Measurements from ENCODE around the gene CLIC4.
"Not testable (repeated sequence)": the region's sequence is repeated elsewhere in the genome, so short reads cannot be mapped to it uniquely, and the experiment has no call there.

Gene CLIC4

GRCh38 chr1:24717887-24718650, 27.2 kb upstream of the CLIC4 start:
- DNase-seq (ENCODE audit: low read depth in 1 of 2, low spot score in 1 of 2): no peak

DNA sequence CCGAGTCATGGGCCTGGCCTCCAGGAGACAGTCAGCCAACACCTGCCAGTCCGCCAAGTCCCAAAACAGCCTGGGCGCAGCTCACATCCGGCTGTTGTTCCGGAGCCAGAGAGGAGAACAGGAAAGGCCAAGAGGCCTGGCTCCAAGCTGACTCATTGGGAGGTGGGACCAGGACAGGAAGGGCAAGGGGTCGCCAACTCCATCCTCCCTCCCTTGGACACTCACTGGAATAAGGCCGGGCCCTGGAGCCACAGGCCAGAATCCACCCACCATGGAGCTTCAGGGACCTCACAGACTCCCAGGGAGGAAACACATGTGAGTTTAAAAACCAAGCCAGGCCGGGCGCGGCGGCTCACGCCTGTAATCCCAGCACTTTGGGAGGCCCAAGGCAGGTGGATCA, 25.1 kb upstream of the CLIC4 start:
- DNase-seq (ENCODE audit: low read depth in 1 of 2, low spot score in 1 of 2): no peak

GRCh38 chr1:24721533-24721932, 23.7 kb upstream of the CLIC4 start:
- DNase-seq (ENCODE audit: low read depth in 1 of 2, low spot score in 1 of 2): no peak

DNA sequence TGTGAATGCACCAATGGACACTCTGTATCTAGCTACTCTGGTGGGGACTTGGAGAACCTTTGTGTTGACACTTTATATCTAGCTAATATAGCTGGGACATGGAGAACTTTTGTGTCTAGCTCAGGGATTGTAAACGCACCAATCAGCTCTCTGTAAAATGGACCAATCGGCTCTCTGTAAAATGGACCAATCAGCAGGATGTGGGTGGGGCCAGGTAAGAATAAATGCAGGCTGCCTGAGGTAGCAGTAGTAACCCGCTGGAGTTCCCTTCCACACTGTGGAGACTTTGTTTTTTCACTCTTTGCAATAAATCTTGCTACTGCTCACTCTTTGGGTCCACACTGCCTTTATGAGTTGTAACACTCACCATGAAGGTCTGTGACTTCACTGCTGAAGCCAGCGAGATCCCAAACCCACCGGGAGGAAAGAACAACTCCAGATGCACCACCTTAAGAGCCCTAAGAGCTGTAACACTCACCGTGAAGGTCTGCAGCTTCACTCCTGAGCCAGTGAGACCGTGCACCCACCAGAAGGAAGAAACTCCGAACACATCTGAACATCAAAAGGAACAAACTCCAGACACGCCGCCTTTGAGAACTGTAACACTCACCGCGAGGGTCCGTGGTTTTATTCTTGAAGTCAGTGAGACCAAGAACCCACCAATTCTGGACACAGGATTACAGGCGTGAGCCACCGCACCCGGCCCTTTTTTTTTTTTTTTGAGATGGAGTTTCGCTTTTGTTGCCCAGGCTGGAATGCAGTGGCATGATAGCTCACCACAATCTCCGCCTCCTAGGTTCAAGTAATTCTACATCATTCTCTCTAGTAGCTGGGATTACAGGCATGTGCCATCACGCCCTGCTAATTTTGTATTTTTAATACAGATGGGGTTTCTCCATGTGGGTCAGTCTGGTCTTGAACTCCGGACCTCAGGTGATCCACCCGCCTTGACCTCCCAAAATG, 22.9 kb upstream of the CLIC4 start:
- not testable (repeated sequence) for DNase-seq (ENCODE audit: low read depth in 1 of 2, low spot score in 1 of 2)

GRCh38 chr1:24724345-24725208, 20.7 kb upstream of the CLIC4 start:
- DNase-seq (ENCODE audit: low read depth in 1 of 2, low spot score in 1 of 2): no peak

DNA sequence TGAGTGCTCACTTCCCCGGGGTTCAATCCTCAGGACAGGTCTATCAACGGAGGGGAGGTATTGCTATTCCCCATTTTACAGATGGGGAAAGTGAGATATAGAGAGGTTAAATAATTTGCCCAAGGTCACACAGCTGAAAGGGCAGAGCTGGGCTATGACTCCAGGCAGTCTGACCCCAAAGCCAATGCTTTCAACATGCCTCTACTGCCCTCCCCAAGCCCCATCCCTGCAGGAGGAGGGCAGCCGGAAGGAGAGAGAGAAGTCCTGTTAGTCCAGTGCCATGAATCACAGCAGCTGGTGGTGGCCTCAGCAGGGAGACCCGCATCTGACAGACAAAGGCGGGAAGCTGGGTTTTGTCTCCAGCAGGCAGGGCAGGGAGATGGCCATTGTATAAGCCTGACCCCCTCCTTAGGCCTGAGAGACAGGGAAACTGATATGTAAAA, 20.0 kb upstream of the CLIC4 start:
- no peak for DNase-seq (ENCODE audit: low read depth in 1 of 2, low spot score in 1 of 2)

GRCh38 chr1:24726741-24727140, 18.5 kb upstream of the CLIC4 start:
- DNase-seq (ENCODE audit: low read depth in 1 of 2, low spot score in 1 of 2): no peak

DNA sequence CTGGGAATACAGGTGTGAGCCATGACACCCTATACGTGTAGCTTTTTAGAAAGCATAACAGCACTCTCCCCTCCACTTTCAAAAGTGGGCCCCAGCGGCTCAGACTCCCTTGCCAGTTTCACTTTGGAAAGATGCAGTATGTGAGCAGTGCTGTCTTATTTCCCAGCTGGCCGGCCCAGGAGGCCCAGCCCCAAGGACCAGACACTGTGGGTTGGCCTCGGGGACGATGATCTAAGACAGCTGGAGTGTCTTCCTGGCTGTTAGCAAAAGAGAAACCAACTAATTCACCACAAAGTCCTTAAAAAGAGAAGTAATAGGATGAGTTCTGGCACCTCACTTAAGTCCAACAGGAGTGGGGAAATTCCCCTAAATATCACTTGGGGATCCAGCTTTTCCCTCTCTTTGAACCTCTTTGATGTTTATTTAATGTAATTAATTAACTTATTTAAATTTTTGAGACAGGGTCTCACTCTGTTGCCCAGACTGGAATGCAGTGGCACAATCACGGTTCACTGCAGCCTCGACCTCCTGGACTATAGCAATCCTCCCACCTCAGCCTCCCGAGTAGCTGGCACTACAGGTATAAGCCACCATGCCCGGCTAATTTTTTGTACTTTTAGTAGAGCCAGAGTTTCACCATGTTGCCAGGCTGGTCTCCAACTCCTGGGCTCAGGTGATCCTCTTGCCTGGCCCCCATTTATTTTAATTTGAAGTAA, 17.6 kb upstream of the CLIC4 start:
- DNase-seq (ENCODE audit: low read depth in 1 of 2, low spot score in 1 of 2): no peak

GRCh38 chr1:24728982-24729381, 16.3 kb upstream of the CLIC4 start:
- no peak for DNase-seq (ENCODE audit: low read depth in 1 of 2, low spot score in 1 of 2)

DNA sequence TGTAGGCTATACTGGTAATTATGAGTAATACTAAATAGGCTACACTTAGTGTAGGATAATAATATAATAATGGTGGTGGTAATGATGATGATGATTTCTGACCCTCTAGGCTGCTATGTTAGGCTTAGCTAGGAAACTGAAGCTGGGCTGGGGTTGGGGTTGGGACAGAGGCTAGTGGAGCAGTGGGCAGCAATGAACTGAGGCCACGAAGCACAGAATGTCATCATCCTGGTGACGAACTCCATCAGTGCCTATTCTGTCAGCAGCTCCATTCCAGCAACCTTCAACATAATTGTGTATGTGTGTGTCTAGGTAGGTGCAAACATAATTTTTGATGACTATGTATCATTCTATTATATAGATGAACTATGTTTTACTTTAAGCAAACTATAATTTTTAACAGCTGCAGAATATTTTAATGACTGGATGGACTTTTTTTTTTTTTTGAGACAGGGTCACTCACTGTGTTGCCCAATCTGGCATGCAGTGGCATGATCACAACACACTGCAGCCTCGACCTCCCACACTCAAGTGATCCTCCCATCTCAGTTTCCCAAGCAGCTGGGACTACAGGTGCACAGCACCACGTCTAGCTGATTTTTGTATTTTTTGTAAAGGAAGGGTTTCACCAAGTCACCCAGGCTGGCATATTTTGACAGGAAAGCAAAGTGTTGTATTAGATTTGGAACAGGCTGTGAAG, 12.9 kb upstream of the CLIC4 start:
- no peak for DNase-seq (ENCODE audit: low read depth in 1 of 2, low spot score in 1 of 2)

- not testable (repeated sequence) for DNase-seq (ENCODE audit: low read depth in 1 of 2, low spot score in 1 of 2)
Measured at GRCh38 chr1:24733342-24733741, 11.9 kb upstream of the CLIC4 start.

DNA sequence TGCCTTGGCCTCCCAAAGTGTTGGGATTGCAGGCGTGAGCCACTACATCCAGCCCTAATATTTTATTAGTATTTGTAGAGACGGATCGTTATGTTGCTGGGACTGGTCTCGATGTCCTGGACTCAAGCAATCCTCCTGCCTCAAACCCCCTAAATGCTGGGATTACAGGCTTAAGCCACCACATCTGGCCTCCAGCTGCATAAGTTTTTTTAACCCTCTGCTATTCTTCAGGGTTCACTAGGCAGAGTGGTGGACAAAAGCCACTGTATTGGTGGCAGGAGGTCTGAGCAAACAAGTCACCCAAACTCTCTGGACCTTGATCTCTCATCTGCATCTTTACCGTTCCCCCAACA, 10.1 kb upstream of the CLIC4 start:
- no peak for DNase-seq (ENCODE audit: low read depth in 1 of 2, low spot score in 1 of 2)

DNA sequence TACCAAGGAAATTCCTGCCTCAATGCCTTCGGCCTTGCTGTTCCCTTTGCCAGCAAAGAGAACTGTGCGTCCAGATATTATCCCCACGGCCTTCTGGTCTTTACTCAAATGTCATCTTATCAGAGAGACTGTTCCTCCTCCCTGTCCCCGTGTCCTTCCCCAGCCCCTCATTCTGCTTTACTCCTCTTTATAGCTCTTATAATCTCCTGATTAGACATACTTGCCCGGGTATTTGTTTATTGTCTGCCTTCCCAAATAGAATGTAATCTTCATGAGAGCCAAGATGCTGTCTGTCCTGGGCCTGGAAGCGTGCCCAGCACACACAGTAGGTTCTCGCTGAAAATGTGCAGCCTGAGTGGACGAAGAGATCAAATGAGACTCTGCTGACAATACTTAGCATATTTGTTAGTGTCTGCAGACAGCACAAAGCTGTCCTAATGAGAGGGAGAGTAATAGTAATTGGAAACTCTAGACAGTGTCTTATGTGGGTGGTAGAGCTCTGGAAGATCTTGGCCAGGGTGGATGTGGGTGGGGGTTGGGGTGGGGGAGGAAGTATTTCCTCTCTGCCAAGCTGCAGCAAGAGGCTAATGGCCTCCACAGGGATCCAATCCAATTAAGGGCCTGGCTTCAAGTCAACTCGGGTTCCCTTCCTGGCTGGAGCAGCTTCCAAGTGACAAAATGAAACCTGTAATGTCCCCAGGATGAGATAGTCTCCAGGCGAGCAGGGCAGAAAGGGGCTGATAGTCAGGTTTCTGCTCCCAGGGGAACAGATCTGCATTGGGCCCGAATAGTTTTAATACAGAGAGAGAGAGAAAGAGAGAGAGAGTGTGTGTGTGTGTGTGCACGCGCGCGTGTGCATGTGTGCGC, 9.5 kb upstream of the CLIC4 start:
- DNase-seq (ENCODE audit: low read depth in 1 of 2, low spot score in 1 of 2): no peak

DNA sequence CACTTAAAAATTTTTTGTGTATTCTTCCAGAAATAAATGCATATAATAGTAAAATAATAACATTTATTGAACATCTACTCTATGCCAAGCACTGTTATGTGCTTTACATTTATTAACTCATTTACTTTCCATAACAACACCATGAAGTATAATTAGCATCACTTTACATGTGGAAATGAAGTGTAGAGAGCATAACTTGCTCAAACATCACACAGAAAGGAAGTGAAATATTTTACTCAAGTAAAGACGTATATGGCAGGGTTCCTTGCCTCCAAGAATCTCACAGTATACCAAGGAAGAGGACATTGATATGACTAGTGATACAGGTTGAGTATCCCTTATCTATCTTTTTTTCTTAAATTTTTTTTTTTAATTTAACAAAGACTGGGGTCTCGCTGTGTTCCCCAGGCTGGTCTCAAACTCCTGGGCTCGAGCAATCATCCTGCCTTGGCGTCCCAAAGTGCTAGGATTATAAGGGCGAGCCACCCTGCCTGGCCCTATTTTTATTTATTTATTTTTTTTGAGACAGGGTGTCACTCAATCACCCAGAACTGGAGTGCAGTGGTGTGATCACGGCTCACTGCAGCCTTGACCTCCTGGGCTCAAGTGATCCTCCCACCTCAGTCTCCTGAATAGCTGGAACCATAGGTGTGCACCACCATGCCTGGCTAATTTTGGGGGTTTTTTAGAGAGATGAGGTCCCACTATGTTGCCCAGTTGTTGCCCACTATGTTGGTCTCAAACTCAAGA, 7.7 kb upstream of the CLIC4 start:
- DNase-seq (ENCODE audit: low read depth in 1 of 2, low spot score in 1 of 2): no peak

GRCh38 chr1:24739241-24739640, 6.0 kb upstream of the CLIC4 start:
- no peak for DNase-seq (ENCODE audit: low read depth in 1 of 2, low spot score in 1 of 2)

GRCh38 chr1:24742090-24742938, 2.9 kb upstream of the CLIC4 start:
- no peak for DNase-seq (ENCODE audit: low read depth in 1 of 2, low spot score in 1 of 2)

- no peak for DNase-seq (ENCODE audit: low read depth in 1 of 2, low spot score in 1 of 2)
Measured at GRCh38 chr1:24743404-24744211, 1.6 kb upstream of the CLIC4 start.
